ENCODE data around the gene ZNF787.

GRCh38 chr19:56158170-56158757, 37.2 kb upstream of the ZNF787 start:
- no peak for TF ChIP-seq CTCF (IDR thresholded peaks at IDR 0.05)
- TF ChIP-seq POLR2A (IDR thresholded peaks at IDR 0.05) = no peak

All from thyroid gland (tissue), 4 donors.